ENCODE measurements around the gene ANKS1A. TPM values are rescaled to one million over a fixed set of nuclear protein-coding genes. Genes with fewer than 3 reads are reported as not detected.
"Not testable (repeated sequence)": the region's sequence is repeated elsewhere in the genome, so short reads cannot be mapped to it uniquely, and the experiment has no call there.

Gene ANKS1A
- total RNA-seq, 1 experiment from 2014 or later = 26.5 TPM

DNA sequence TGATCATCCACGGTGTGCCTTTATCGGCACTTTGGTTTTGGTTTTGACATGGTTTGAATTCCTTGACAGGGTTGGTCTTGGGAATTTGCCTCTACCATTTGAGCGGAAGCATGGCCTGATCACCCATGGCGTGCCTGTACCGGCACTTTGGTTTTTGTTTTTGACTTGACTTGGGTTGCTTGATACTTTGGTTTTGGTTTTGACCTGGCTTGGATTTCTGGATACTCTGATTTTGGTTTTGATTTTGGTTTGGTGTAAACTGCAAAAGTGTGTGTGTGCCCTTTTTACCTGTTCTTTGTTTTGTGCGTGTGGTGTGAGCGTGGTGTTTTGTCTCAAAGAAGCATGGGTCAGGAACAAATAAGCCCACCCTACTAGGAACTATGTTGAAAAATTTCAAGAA, 110.1 kb downstream of the ANKS1A start:
- WGBS (ENCODE audit: extremely low coverage, insufficient read length, low lambda C conversion rate) = no CpG with 5 or more reads among the region's 7 CpGs

DNA sequence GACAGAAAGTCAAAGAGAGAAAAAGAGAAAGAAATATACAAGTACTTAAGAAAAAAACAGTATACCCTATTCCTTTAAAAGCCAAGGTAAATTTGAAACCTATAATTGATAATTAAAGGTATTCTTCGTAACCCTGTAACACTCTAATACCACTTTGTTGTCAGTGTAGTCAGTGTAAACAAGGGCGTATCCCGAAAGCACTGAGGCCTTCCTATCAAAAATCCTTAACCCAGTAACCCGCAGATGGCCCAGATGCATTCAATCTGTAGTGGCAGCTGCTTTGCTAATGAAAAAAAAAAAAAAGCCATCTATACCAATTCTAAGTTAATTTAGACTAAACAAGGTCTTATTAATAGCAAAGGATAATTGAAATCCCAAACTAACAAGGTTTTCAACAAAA, 110.9 kb downstream of the ANKS1A start:
- H3K36me3 Mint-ChIP-seq (ENCODE audit: insufficient read depth in 1 of 3, low read depth in 3 of 3) = peaks cover 31 to 35% (median 34%) of the 10 kb centered on the region in 3 experiments
- H2AFZ ChIP-seq (ENCODE audit: low read length); H3K79me1 ChIP-seq (ENCODE audit: insufficient read depth, low read depth, low read length, poor library complexity, severe bottlenecking); H4K91ac ChIP-seq (ENCODE audit: insufficient read length, low read depth, low read length); H2BK120ac ChIP-seq (ENCODE audit: low read depth, low read length, poor library complexity, severe bottlenecking); H3K27ac ChIP-seq (ENCODE audit: insufficient read length, low read depth, low read length); H4K8ac ChIP-seq (replicated peaks; ENCODE audit: insufficient read length, low read depth, low read length); H2BK15ac ChIP-seq (ENCODE audit: low read depth, low read length); H2BK20ac ChIP-seq (ENCODE audit: low read depth, low read length, poor library complexity, severe bottlenecking); H3K79me2 ChIP-seq (ENCODE audit: insufficient read depth, low read length); H3K9ac ChIP-seq (ENCODE audit: extremely low read depth, insufficient read length, low read length); H3T11ph ChIP-seq (ENCODE audit: low read length); H2BK12ac ChIP-seq (ENCODE audit: insufficient read length, low read depth, low read length); H3K23me2 ChIP-seq (ENCODE audit: insufficient read length, low read depth, low read length, poor library complexity, severe bottlenecking); H3K4me1 ChIP-seq (ENCODE audit: insufficient read depth, low read length); H3K18ac ChIP-seq (ENCODE audit: insufficient read length, low read depth, low read length); H3K9me3 ChIP-seq (ENCODE audit: control insufficient read depth, low read depth, low read length); H3K9me3 Mint-ChIP-seq; H4K20me1 ChIP-seq (ENCODE audit: control insufficient read depth, insufficient read depth, insufficient read length); H3K4me3 Mint-ChIP-seq; DNase-seq; H3K27me3 ChIP-seq (ENCODE audit: insufficient read depth, low read length); H3K14ac ChIP-seq (ENCODE audit: insufficient read depth, low read length); H2AK5ac ChIP-seq (ENCODE audit: insufficient read length, low read length); H2BK5ac ChIP-seq (ENCODE audit: insufficient read length, low read length); H3K4ac ChIP-seq (ENCODE audit: low read depth, low read length); H4K5ac ChIP-seq (ENCODE audit: insufficient read length, low read depth, low read length); H3K23ac ChIP-seq (ENCODE audit: insufficient read length, low read depth, low read length); H3K4me2 ChIP-seq (ENCODE audit: insufficient read depth, insufficient read length, low read length); H3K27me3 Mint-ChIP-seq (ENCODE audit: low read depth); H3K56ac ChIP-seq (ENCODE audit: insufficient read length, low read depth, low read length): not testable (repeated sequence)
- WGBS (ENCODE audit: extremely low coverage, insufficient read length, low lambda C conversion rate) = no CpG with 5 or more reads among the region's 4 CpGs
- peak overlapping the region in 2 of 3 experiments; percentile 81 to 85; a peak in 2 of 7 replicates for H3K27ac Mint-ChIP-seq
- peaks cover 6 to 12% of the 10 kb centered on the region in 2 experiments for H3K4me1 Mint-ChIP-seq

More for the DNA sequence above, 110.1 kb downstream of the ANKS1A start:
- not testable (repeated sequence) for H2BK5ac ChIP-seq (ENCODE audit: insufficient read length, low read length); H2BK15ac ChIP-seq (ENCODE audit: low read depth, low read length); H3T11ph ChIP-seq (ENCODE audit: low read length); H2AFZ ChIP-seq (ENCODE audit: low read length); H3K9me3 Mint-ChIP-seq; DNase-seq; H3K9me3 ChIP-seq (ENCODE audit: control insufficient read depth, low read depth, low read length); H4K5ac ChIP-seq (ENCODE audit: insufficient read length, low read depth, low read length); H3K79me1 ChIP-seq (ENCODE audit: insufficient read depth, low read depth, low read length, poor library complexity, severe bottlenecking); H3K14ac ChIP-seq (ENCODE audit: insufficient read depth, low read length); H2BK120ac ChIP-seq (ENCODE audit: low read depth, low read length, poor library complexity, severe bottlenecking); H3K4me3 Mint-ChIP-seq; H2BK12ac ChIP-seq (ENCODE audit: insufficient read length, low read depth, low read length); H2BK20ac ChIP-seq (ENCODE audit: low read depth, low read length, poor library complexity, severe bottlenecking); H2AK5ac ChIP-seq (ENCODE audit: insufficient read length, low read length); H4K8ac ChIP-seq (replicated peaks; ENCODE audit: insufficient read length, low read depth, low read length); H3K27me3 ChIP-seq (ENCODE audit: insufficient read depth, low read length); H3K27me3 Mint-ChIP-seq (ENCODE audit: low read depth); H3K9ac ChIP-seq (ENCODE audit: extremely low read depth, insufficient read length, low read length); H3K4ac ChIP-seq (ENCODE audit: low read depth, low read length); H3K4me2 ChIP-seq (ENCODE audit: insufficient read depth, insufficient read length, low read length); H3K79me2 ChIP-seq (ENCODE audit: insufficient read depth, low read length); H3K23ac ChIP-seq (ENCODE audit: insufficient read length, low read depth, low read length); H3K56ac ChIP-seq (ENCODE audit: insufficient read length, low read depth, low read length); H3K23me2 ChIP-seq (ENCODE audit: insufficient read length, low read depth, low read length, poor library complexity, severe bottlenecking); H3K4me1 ChIP-seq (ENCODE audit: insufficient read depth, low read length); H3K27ac ChIP-seq (ENCODE audit: insufficient read length, low read depth, low read length); H4K20me1 ChIP-seq (ENCODE audit: control insufficient read depth, insufficient read depth, insufficient read length); H3K18ac ChIP-seq (ENCODE audit: insufficient read length, low read depth, low read length); H4K91ac ChIP-seq (ENCODE audit: insufficient read length, low read depth, low read length)
- H3K36me3 Mint-ChIP-seq (ENCODE audit: insufficient read depth in 1 of 3, low read depth in 3 of 3) = peaks cover 36 to 42% (median 41%) of the 10 kb centered on the region in 3 experiments
- H3K4me1 Mint-ChIP-seq = peaks cover 6 to 18% of the 10 kb centered on the region in 2 experiments
- H3K27ac Mint-ChIP-seq = peak overlapping the region in 2 of 3 experiments; percentile 82 to 85; a peak in 4 of 7 replicates

All from H9 (cell line).